Glutamatergic neuron (in vitro differentiated cells): ENCODE results near the gene CENPF. TPM values are rescaled to one million over a fixed set of nuclear protein-coding genes. Genes with fewer than 3 reads are reported as not detected.

Experiments used
- DNase-seq: peaks from one replicate; pipeline ENCODE4 v3.0.0; 2022
- H3K27ac Mint-ChIP-seq: one replicate; pipeline ENCODE4 v1.8.0; 2020; ENCODE audit warnings: mild to moderate bottlenecking, mixed read lengths, inconsistent platforms; ENCODE audit not compliant: unreplicated experiment
- H3K27me3 Mint-ChIP-seq: one replicate; pipeline ENCODE4 v1.8.0; 2020; ENCODE audit warnings: mild to moderate bottlenecking, moderate library complexity, mixed read lengths, inconsistent platforms; ENCODE audit not compliant: unreplicated experiment
- H3K36me3 Mint-ChIP-seq: one replicate; pipeline ENCODE4 v1.8.0; 2020; ENCODE audit warnings: mild to moderate bottlenecking, mixed read lengths, inconsistent platforms; ENCODE audit not compliant: unreplicated experiment
- H3K4me1 Mint-ChIP-seq: one replicate; pipeline ENCODE4 v1.8.0; 2020; ENCODE audit warnings: mild to moderate bottlenecking, low read depth, mixed read lengths, inconsistent platforms; ENCODE audit not compliant: unreplicated experiment
- H3K4me3 Mint-ChIP-seq: one replicate; pipeline ENCODE4 v1.8.0; 2020; ENCODE audit warnings: mild to moderate bottlenecking, mixed read lengths, inconsistent platforms; ENCODE audit not compliant: unreplicated experiment
- H3K9me3 Mint-ChIP-seq: one replicate; pipeline ENCODE4 v1.8.0; 2020; ENCODE audit warnings: mild to moderate bottlenecking, moderate library complexity, mixed read lengths, inconsistent platforms; ENCODE audit not compliant: unreplicated experiment
- CTCF ChIP-seq: fragments of 200-600 bp; sonication (generic); IDR thresholded peaks from one replicate; pipeline ENCODE4 v1.5.0; 2021; ENCODE audit not compliant: partially characterized antibody, unreplicated experiment
- total RNA-seq: library from RNA; stranded (reverse); fragmentation: NEBNext Ultra II Directional; extraction: Animal tissue kit (Norgen Biotek cat#: 25700); gene quantifications from one replicate; pipeline ENCODE4 v1.2.1, GENCODE V29; 2021; ENCODE audit not compliant: unreplicated experiment

The CENPF gene
- total RNA-seq, 1 donor from 2014 or later = 29.3 TPM

- DNase-seq = no peak
- no peak overlapping the region for H3K4me3 Mint-ChIP-seq
- H3K4me1 Mint-ChIP-seq = no peaks in the 10 kb centered on the region
- H3K27me3 Mint-ChIP-seq = no peaks in the 10 kb centered on the region
- H3K36me3 Mint-ChIP-seq = no peaks in the 10 kb centered on the region
- TF ChIP-seq CTCF = no peak
- H3K9me3 Mint-ChIP-seq = peaks cover 2% of the 10 kb centered on the region
- no peak overlapping the region for H3K27ac Mint-ChIP-seq
Observed at GRCh38 chr1:214700437-214700836, 97.4 kb downstream of the CENPF start.

DNA sequence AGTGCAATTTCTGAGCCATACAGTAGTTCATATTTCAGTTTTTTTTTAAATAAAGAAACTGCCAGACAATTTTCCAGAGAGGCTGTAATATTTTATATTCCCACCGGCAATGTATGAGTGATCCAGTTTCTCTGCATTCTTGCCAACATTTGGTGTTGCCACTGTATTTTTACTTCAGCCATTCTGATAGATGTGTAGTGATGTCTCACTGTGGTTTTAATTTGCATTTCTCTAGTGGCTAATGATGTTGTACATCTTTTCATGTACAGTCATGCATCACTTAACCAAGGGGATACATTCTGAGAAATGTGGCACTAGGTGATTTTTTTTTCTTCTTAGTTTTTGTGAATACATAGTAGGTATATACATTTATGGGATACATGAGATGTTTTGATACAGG, 99.6 kb downstream of the CENPF start:
- DNase-seq = no peak
- no peak overlapping the region for H3K4me3 Mint-ChIP-seq
- no peaks in the 10 kb centered on the region for H3K36me3 Mint-ChIP-seq
- no peaks in the 10 kb centered on the region for H3K4me1 Mint-ChIP-seq
- H3K27me3 Mint-ChIP-seq = no peaks in the 10 kb centered on the region
- H3K9me3 Mint-ChIP-seq = no peaks in the 10 kb centered on the region
- H3K27ac Mint-ChIP-seq = no peak overlapping the region
- TF ChIP-seq CTCF = no peak

DNA sequence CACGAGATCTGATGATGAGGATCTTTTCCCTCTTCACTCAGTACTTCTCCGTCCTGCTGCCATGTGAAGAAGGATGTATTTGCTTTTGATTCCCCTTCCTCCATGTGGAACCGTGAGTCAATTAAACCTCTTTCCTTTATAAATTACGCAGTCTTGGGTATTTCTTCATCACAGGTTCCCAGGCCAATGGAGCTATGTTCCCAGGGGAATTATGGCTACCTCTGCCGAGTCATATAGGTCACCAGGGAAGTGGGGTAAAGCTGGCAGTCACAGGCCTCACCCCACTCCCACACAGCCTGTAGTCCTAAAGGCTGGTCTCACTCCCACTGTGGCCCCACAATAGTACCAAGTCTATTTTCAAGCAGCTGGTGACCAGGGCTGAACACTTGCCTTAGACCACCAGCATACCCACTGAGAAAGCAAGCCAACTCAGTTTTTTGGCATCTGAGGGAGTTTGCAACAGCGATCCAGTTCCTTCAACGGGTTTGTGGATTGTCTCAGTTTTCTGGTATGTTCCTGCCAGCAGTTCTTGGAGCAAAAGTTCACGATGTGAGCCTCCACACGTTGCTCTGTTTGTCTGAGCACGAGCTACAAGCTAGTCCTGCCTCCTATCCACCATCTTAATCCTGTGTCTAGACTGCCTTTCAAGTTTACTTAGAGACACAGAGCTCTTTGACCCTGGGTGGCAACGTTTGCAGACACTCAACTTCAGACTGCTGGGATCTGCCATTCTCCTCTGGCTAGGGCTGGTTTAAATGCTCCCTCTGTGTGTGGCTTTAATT, 104.5 kb downstream of the CENPF start:
- Mint-ChIP-seq H3K27ac (no peak overlapping the region), H3K4me1 (no peaks in the 10 kb centered on the region), H3K36me3 (no peaks in the 10 kb centered on the region), H3K9me3 (no peaks in the 10 kb centered on the region), H3K27me3 (no peaks in the 10 kb centered on the region), H3K4me3 (no peak overlapping the region)
- TF ChIP-seq CTCF = no peak
- DNase-seq = no peak

GRCh38 chr1:214708321-214708955, 105.4 kb downstream of the CENPF start:
- H3K4me1 Mint-ChIP-seq = no peaks in the 10 kb centered on the region
- no peak overlapping the region for H3K27ac Mint-ChIP-seq
- H3K4me3 Mint-ChIP-seq = no peak overlapping the region
- no peaks in the 10 kb centered on the region for H3K36me3 Mint-ChIP-seq
- no peak for TF ChIP-seq CTCF
- H3K9me3 Mint-ChIP-seq = no peaks in the 10 kb centered on the region
- no peaks in the 10 kb centered on the region for H3K27me3 Mint-ChIP-seq
- DNase-seq = no peak

DNA sequence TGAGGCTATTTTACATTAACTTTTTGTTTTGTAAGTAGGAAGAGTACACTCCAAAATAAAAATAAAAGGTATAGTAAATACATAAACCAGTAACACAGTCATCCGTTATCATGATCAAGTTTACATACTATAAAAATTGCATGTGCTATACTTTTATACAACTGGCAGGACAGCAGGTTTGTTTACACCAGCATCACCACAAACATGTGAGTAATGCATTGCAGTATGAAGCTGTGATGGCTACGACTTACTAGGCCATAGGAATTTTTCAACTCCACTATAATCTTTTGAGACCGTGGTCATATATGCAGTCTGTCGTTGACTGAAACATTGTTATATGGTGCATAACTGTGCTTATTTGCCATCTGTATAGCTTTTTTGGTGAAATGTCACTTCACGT, 106.2 kb downstream of the CENPF start:
- Mint-ChIP-seq H3K9me3 (no peaks in the 10 kb centered on the region), H3K4me1 (no peaks in the 10 kb centered on the region), H3K27ac (no peak overlapping the region), H3K27me3 (no peaks in the 10 kb centered on the region), H3K36me3 (no peaks in the 10 kb centered on the region), H3K4me3 (no peak overlapping the region)
- no peak for TF ChIP-seq CTCF
- DNase-seq = no peak
